Endothelial cell of umbilical vein (primary cell): ENCODE results near the gene TBCD. TPM values are rescaled to one million over a fixed set of nuclear protein-coding genes. Genes with fewer than 3 reads are reported as not detected.

Experiments
- BruUV-seq: library from RNA; stranded (reverse); fragments of 400-500 nt; replicated peaks from 2 replicates; lab custom pipeline; 2021; lab: Mats Ljungman, UMichigan
- CTCF ChIA-PET: fragments of 300-600, 350-600 bp; sonication (Branson Sonifier 250); formaldehyde crosslinking; loops from one replicate; lab custom pipeline; 2021; ENCODE audit warnings: antibody characterized with exemption, inconsistent platforms; lab: Charles Lee
- POLR2A ChIA-PET: fragments of 300-600, 350-600 bp; sonication (Branson Sonifier 250); formaldehyde crosslinking; loops from one replicate; lab custom pipeline; 2021; ENCODE audit warnings: antibody characterized with exemption, inconsistent platforms; lab: Charles Lee
- DNase-seq: peaks from one replicate; pipeline ENCODE4 v3.0.0-alpha.2; 2011; ENCODE audit warnings: low read depth, low spot score
- FAIRE-seq: peaks from 2 replicates; lab custom pipeline; 2011; peaks lifted over from hg19 to GRCh38; lab: Jason Lieb, UNC
- H2AFZ ChIP-seq: 2 replicates; pipeline ENCODE4 v1.6.0; 2012; ENCODE audit warnings: low read depth, low read length, control low read depth, inconsistent platforms
- H3K27ac ChIP-seq: 2 replicates; pipeline ENCODE4 v1.5.1; 2011; ENCODE audit warnings: low read depth, mild to moderate bottlenecking, control low read depth, low read length, moderate library complexity; ENCODE audit not compliant: insufficient read depth
- H3K27me3 ChIP-seq, 2 experiments: 2 replicates each; pipeline versions ENCODE4 v1.6.0 to v1.6.1; 2011; ENCODE audit warnings: low read length in 2 of 2, mixed read lengths in 1 of 2; ENCODE audit not compliant: control insufficient read depth in 2 of 2, insufficient read depth in 2 of 2
- H3K36me3 ChIP-seq, 2 experiments: 2 replicates in 1 of 2; 3 replicates in 1 of 2; pipeline ENCODE4 v1.5.1; 2011; ENCODE audit warnings: low read length in 2 of 2, mild to moderate bottlenecking in 1 of 2, moderate library complexity in 1 of 2; ENCODE audit not compliant: control insufficient read depth in 2 of 2, insufficient read depth in 2 of 2; ENCODE audit errors: extremely low read depth in 1 of 2
- H3K4me1 ChIP-seq: 3 replicates; pipeline ENCODE4 v1.5.1; 2011; ENCODE audit warnings: mild to moderate bottlenecking, low read length; ENCODE audit not compliant: control insufficient read depth, insufficient read depth; ENCODE audit errors: extremely low read depth
- H3K4me2 ChIP-seq: 2 replicates; pipeline ENCODE4 v1.6.1; 2011; ENCODE audit warnings: low read length, control low read depth, mixed read lengths; ENCODE audit not compliant: insufficient read depth
- H3K4me3 ChIP-seq, 3 experiments: fragments of 200-600 bp in 1 of 3; sonication (generic), shearing (Covaris generic) in 1 of 3; replicated peaks in 1 of 3; 2 replicates each; pipeline ENCODE4 v1.5.1; 2011 to 2016; ENCODE audit warnings: control low read depth in 3 of 3, low read length in 3 of 3, mild to moderate bottlenecking in 2 of 3, inconsistent platforms in 1 of 3, low read depth in 1 of 3, moderate library complexity in 1 of 3; ENCODE audit not compliant: insufficient read depth in 1 of 3
- H3K79me2 ChIP-seq: 2 replicates; pipeline ENCODE4 v1.6.0; 2012; ENCODE audit warnings: low read length, inconsistent platforms; ENCODE audit not compliant: control insufficient read depth, insufficient read depth
- H3K9ac ChIP-seq: replicated peaks from 2 replicates; pipeline ENCODE3; 2011; ENCODE audit warnings: low read length, control low read depth; ENCODE audit not compliant: insufficient read depth; ENCODE audit errors: extremely low read depth
- H3K9me1 ChIP-seq: replicated peaks from 3 replicates; pipeline ENCODE4 v1.6.0; 2011; ENCODE audit warnings: mild to moderate bottlenecking, low read length; ENCODE audit not compliant: control insufficient read depth, insufficient read depth; ENCODE audit errors: extremely low read depth
- H3K9me3 ChIP-seq: replicated peaks from 2 replicates; pipeline ENCODE4 v1.5.1; 2012; ENCODE audit warnings: low read length, inconsistent platforms; ENCODE audit not compliant: control insufficient read depth, insufficient read depth
- H4K20me1 ChIP-seq: replicated peaks from 2 replicates; pipeline ENCODE3; 2011; ENCODE audit warnings: mild to moderate bottlenecking, low read length; ENCODE audit not compliant: control insufficient read depth, insufficient read depth; ENCODE audit errors: extremely low read depth
- EZH2 ChIP-seq: IDR thresholded peaks from 2 replicates; pipeline ENCODE4 v1.6.1; 2012; ENCODE audit warnings: borderline replicate concordance, low read depth, mild to moderate bottlenecking, moderate library complexity, low read length, inconsistent platforms; ENCODE audit not compliant: severe bottlenecking
- FOS ChIP-seq: IDR thresholded peaks from 2 replicates; pipeline ENCODE4 v1.6.1; 2011; ENCODE audit warnings: mild to moderate bottlenecking, low read length, moderate library complexity, borderline replicate concordance; ENCODE audit not compliant: insufficient read depth
- GATA2 ChIP-seq: IDR thresholded peaks from 2 replicates; pipeline ENCODE4 v1.7.0; 2011; ENCODE audit warnings: low read depth, mild to moderate bottlenecking, moderate library complexity, mixed read lengths, low read length; ENCODE audit not compliant: insufficient read length, insufficient read depth
- JUN ChIP-seq: IDR thresholded peaks from 2 replicates; pipeline ENCODE4 v1.6.1; 2011; ENCODE audit warnings: borderline replicate concordance, low read depth; ENCODE audit not compliant: insufficient read length, insufficient read depth
- MYC ChIP-seq: IDR thresholded peaks from one replicate; pipeline ENCODE4 v1.6.1; 2011; ENCODE audit warnings: mild to moderate bottlenecking, low read depth, low read length
- POLR2A ChIP-seq: IDR thresholded peaks from 2 replicates; pipeline ENCODE4 v1.6.1; 2012; ENCODE audit warnings: low read depth, mild to moderate bottlenecking, control low read depth, low read length
- POLR2AphosphoS5 ChIP-seq: IDR thresholded peaks from 2 replicates; pipeline ENCODE4 v1.6.1; 2012; ENCODE audit warnings: low read depth, mild to moderate bottlenecking, control low read depth, low read length, moderate library complexity; ENCODE audit not compliant: insufficient read depth
- dilution Hi-C: fragments of 300-500 bp; cut with MboI; formaldehyde crosslinking; loops from one replicate; pipeline ENCODE4 v1.15.0; 2019; ENCODE audit warnings: low sequenced_read_pairs; ENCODE audit not compliant: extremely low pct_ligation_motif_present
- intact Hi-C: fragments of 100-400 bp; cut with micrococcal nuclease; formaldehyde crosslinking; loops from one replicate; pipeline ENCODE4 v1.10.0; 2022
- polyA plus RNA-seq, 4 experiments: library from polyadenylated mRNA; depleted of rRNA in 3 of 4; stranded (reverse) in 3 of 4; unstranded in 1 of 4; fragments of >200 nt; gene quantifications; 2 replicates each; pipeline versions ENCODE4 v1.2.1 to v1.2.3, GENCODE V29; 2011 to 2012; ENCODE audit warnings: missing spikeins in 1 of 4
- total RNA-seq: library from RNA; stranded (reverse); gene quantifications from 2 replicates; pipeline ENCODE4 v1.2.3, GENCODE V29; 2021
- TF ChIP-seq, protein P1 (sequence below): IDR thresholded peaks from 2 replicates; pipeline ENCODE4 v1.6.1; 2011; ENCODE audit not compliant: insufficient read depth, insufficient read length
- TF ChIP-seq, protein P2 (sequence below), 2 donors: IDR thresholded peaks; 1 replicate in 1 of 2; 2 replicates in 1 of 2; pipeline ENCODE4 v1.5.1; 2011; ENCODE audit warnings: low read length in 2 of 2, mild to moderate bottlenecking in 2 of 2, moderate library complexity in 2 of 2, control low read depth in 1 of 2, inconsistent platforms in 1 of 2, low read depth in 1 of 2; ENCODE audit not compliant: insufficient read depth in 1 of 2; ENCODE audit errors: extremely low read depth in 1 of 2

Gene TBCD
- total and polyA plus RNA-seq, 2 donors (not counting 3 experiments of a cell fraction or from before 2014, with no cell fraction given), result 121 to 145 TPM

DNA sequence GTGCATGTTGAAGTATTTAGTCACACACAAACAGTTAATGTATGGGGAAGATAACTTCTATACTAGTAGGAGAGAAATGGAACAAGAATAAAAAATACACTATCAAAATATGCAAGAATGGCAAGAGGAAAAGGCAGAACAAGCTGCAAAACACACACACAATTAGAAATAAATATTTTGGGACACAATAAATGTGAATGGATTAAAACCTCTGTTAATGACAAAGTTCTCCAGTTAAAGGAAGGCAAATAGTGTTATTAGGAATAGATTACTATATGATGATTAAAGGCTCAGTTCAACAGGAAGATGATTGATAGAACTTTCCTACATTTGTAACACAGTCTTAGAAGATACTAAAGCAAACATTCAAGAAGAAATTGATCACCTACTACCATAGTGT is 194.2 kb downstream of the TBCD start:
- ChIA-PET POLR2A (no interaction called here), CTCF (no interaction called here)
- Histone ChIP-seq H3K27ac (no peak overlapping the region), H3K9me1 (no peaks in the 10 kb centered on the region), H3K36me3 (peaks cover 0 to 18% of the 10 kb centered on the region in 2 experiments), H3K9me3 (no peaks in the 10 kb centered on the region), H3K4me1 (no peaks in the 10 kb centered on the region), H3K4me3 (no peak overlapping the region), H3K9ac (no peak overlapping the region), H3K79me2 (no peaks in the 10 kb centered on the region), H3K27me3 (no peaks in the 10 kb centered on the region), H2AFZ (no peak overlapping the region), H3K4me2 (no peak overlapping the region), H4K20me1 (no peaks in the 10 kb centered on the region)
- intact Hi-C loops (no loop called here), dilution Hi-C loops (no loop called here)
- BruUV-seq, result no TSS peak
- FAIRE-seq (no peak), DNase-seq (no peak)
- no peak for TF ChIP-seq POLR2A
- TF ChIP-seq EZH2, result no peak
- TF ChIP-seq POLR2AphosphoS5, result no peak
- TF ChIP-seq, protein P1, sequence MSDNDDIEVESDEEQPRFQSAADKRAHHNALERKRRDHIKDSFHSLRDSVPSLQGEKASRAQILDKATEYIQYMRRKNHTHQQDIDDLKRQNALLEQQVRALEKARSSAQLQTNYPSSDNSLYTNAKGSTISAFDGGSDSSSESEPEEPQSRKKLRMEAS, result no peak
- no peak for TF ChIP-seq JUN
- TF ChIP-seq FOS, result no peak
- no peak for TF ChIP-seq MYC
- no peak for TF ChIP-seq GATA2
- TF ChIP-seq, protein P2, sequence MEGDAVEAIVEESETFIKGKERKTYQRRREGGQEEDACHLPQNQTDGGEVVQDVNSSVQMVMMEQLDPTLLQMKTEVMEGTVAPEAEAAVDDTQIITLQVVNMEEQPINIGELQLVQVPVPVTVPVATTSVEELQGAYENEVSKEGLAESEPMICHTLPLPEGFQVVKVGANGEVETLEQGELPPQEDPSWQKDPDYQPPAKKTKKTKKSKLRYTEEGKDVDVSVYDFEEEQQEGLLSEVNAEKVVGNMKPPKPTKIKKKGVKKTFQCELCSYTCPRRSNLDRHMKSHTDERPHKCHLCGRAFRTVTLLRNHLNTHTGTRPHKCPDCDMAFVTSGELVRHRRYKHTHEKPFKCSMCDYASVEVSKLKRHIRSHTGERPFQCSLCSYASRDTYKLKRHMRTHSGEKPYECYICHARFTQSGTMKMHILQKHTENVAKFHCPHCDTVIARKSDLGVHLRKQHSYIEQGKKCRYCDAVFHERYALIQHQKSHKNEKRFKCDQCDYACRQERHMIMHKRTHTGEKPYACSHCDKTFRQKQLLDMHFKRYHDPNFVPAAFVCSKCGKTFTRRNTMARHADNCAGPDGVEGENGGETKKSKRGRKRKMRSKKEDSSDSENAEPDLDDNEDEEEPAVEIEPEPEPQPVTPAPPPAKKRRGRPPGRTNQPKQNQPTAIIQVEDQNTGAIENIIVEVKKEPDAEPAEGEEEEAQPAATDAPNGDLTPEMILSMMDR (IDR thresholded peaks at IDR 0.05; ENCODE audit: extremely low read depth in 1 of 2, insufficient read depth in 1 of 2, low read depth in 1 of 2, low read length in 2 of 2), result no peak
